Measurements from ENCODE around the gene SLC25A45.

Gene SLC25A45

DNA sequence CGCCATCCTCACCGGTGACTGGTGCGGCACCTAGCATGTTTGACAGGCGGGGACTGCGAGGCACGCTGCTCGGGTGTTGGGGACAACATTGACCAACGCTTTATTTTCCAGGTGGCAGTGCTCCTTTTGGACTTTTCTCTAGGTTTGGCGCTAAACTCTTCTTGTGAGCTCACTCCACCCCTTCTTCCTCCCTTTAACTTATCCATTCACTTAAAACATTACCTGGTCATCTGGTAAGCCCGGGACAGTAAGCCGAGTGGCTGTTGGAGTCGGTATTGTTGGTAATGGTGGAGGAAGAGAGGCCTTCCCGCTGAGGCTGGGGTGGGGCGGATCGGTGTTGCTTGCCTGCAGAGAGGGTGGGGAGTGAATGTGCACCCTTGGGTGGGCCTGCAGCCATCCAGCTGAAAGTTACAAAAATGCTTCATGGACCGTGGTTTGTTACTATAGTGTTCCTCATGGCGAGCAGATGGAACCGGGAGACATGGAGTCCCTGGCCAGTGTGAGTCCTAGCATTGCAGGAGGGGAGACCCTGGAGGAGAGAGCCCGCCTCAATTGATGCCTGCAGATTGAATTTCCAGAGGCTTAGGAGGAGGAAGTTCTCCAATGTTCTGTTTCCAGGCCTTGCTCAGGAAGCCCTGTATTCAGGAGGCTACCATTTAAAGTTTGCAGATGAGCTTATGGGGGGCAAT is 41.2 kb upstream of the SLC25A45 start:
- TF ChIP-seq ZFX (IDR thresholded peaks at IDR 0.05) (0 out of 2 replicates have a peak, but pooled peaks have one; percentile 34), CTCF (conservative IDR thresholded peaks at IDR 0.05) (no peak)
- H3K27ac ChIP-seq, result peak overlapping the region; percentile 99

DNA sequence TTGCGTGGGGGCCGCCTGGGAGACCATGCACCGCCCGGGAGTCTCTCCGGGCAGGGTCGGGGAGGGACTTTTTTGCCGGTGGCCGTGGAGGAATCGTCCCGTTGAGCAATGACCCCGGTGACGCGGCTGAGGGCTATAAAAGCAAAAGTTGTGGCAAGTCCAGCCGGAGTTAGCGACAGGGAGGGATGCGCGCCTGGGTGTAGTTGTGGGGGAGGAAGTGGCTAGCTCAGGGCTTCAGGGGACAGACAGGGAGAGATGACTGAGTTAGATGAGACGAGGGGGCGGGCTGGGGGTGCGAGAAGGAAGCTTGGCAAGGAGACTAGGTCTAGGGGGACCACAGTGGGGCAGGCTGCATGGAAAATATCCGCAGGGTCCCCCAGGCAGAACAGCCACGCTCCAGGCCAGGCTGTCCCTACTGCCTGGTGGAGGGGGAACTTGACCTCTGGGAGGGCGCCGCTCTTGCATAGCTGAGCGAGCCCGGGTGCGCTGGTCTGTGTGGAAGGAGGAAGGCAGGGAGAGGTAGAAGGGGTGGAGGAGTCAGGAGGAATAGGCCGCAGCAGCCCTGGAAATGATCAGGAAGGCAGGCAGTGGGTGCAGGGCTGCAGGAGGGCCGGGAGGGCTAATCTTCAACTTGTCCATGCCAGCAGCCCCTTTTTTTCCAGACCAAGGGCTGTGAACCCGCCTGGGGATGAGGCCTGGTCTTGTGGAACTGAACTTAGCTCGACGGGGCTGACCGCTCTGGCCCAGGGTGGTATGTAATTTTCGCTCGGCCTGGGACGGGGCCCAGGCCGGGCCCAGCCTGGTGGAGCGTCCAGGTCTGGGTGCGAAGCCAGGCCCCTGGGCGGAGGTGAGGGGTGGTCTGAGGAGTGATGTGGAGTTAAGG is 40.4 kb upstream of the SLC25A45 start, which contains the start of gene NEAT1:
Gene NEAT1 (plus strand): TSS at position 166 of the 883 bp plus-strand sequence.
- H3K27ac ChIP-seq, result peak within 1 kb of the TSS; percentile 99
- TF ChIP-seq CTCF (conservative IDR thresholded peaks at IDR 0.05), result no peak
- TF ChIP-seq ZFX (IDR thresholded peaks at IDR 0.05), result peak; percentile 82

GRCh38 chr11:65421794-65422632 is 39.6 kb upstream of the SLC25A45 start:
- peak overlapping the region; percentile 99 for H3K27ac ChIP-seq
- TF ChIP-seq ZFX (IDR thresholded peaks at IDR 0.05), result no peak
- TF ChIP-seq CTCF (conservative IDR thresholded peaks at IDR 0.05), result no peak; the same call in 1 of the 2 replicates

DNA sequence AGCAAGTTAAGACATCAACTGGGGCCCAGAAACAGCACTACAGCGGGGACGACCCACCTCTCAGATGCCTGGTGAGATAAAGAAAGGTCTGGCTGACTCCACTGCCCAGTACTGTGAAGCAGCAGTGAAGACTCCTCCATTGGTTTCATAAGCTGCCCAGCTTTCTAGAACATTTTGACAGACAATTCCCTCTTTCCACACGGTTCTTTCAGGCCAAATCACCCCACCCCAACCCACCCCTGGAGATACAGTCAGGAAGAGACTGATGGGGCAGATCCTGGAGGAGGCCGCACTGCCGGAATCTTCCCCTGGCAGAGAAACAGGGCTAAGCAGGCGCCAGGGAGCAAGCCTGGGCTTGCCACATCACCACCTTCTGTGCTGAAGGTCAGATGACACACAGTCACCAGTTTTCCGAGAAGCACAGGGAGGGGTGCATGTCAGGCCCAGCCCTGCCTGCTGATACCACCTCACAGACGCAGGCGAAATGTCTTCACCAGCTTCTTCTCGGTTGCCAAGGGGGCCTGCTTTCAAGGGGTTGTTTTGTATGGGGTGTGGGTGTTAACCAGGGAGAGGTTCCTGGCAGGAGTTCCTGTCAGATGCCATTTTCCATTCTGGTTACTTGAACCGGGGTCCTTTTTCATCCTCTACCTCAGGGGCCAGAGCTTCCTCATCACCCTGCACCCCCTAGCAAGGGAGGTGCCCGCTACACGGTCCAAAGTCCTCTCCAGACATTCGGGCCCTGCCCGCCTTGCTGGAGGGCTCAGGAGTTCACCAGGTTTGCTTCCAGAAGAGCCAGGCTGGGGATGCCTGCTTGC is 38.7 kb upstream of the SLC25A45 start:
- peak overlapping the region; percentile 99 for H3K27ac ChIP-seq
- TF ChIP-seq CTCF (conservative IDR thresholded peaks at IDR 0.05), result no peak
- TF ChIP-seq ZFX (IDR thresholded peaks at IDR 0.05), result 0 out of 2 replicates have a peak, but pooled peaks have one; percentile 12

- TF ChIP-seq CTCF (conservative IDR thresholded peaks at IDR 0.05), result no peak
- TF ChIP-seq ZFX (IDR thresholded peaks at IDR 0.05), result no peak
- peak overlapping the region; percentile 99 for H3K27ac ChIP-seq
Observed at GRCh38 chr11:65420506-65420905, 38.1 kb upstream of the SLC25A45 start.

GRCh38 chr11:65419772-65420481 is 37.5 kb upstream of the SLC25A45 start:
- no peak for TF ChIP-seq ZFX (IDR thresholded peaks at IDR 0.05)
- TF ChIP-seq CTCF (conservative IDR thresholded peaks at IDR 0.05), result no peak

More at GRCh38 chr11:65419772-65420481, 37.5 kb upstream of the SLC25A45 start:
- H3K27ac ChIP-seq, result peak overlapping the region; percentile 99

Measured in C4-2B (cell line).